Measurements from ENCODE around the gene GMDS. TPM values are rescaled to one million over a fixed set of nuclear protein-coding genes. Genes with fewer than 3 reads are reported as not detected.

The GMDS gene
- total and polyA plus RNA-seq, 2 experiments from 2014 or later = 3.0 to 12.6 TPM

DNA sequence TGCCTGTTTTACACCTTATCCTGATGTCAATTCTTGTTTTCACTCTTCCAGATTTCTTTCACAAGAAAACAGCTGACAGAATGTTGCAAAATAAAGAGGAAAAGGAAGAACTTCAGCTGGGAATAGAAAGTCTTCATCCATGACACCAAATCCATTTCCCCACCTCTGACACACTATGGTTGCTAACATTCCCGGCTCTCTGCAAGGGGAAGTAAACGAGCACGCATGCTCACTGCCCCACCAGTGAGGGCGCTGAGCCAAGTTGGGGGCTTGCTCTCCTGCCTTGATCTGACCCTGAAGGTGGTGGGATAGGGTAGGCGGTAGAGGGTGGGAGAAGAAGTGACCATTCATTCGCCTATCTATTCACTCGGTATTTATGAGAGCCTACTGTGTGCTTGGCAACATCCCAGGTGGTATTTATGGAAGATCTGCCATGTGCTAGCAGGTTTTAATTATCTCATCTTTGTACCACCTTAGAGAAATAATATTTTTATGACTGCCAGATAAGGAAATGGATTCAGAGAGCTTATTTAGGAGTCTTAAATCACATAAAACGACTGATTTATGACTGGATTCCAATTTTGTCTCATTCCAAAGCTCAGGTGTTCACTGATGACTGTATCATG is 429.5 kb downstream of the GMDS start:
- Histone ChIP-seq H3K9me3 (ENCODE audit: low read depth) (no peaks in the 10 kb centered on the region), H3K4me2 (ENCODE audit: unreplicated experiment) (no peak overlapping the region), H3K79me2 (ENCODE audit: insufficient read depth) (no peaks in the 10 kb centered on the region), H2AFZ (no peak overlapping the region), H3K9ac (no peak overlapping the region), H3K36me3 (ENCODE audit: low read depth) (no peaks in the 10 kb centered on the region), H3K9me2 (ENCODE audit: insufficient read depth) (no peaks in the 10 kb centered on the region), H4K20me1 (ENCODE audit: insufficient read depth) (no peaks in the 10 kb centered on the region), H3K27ac (no peak overlapping the region), H3K4me3 (no peak overlapping the region), H3K27me3 (replicated peaks; ENCODE audit: insufficient read depth) (no peaks in the 10 kb centered on the region), H3F3A (ENCODE audit: insufficient read depth) (0 out of 2 replicates have a peak, but pooled peaks cover 8% of the 10 kb centered on the region), H3K4me1 (ENCODE audit: insufficient read depth) (peaks cover 22% of the 10 kb centered on the region)
- WGBS, 2 experiments (ENCODE audit: low coverage in 1 of 2, low lambda C conversion rate in 2 of 2, missing lambda C conversion rate in 2 of 2) = 92 to 96% methylated on average over 8 of the region's 8 CpGs
- in situ Hi-C loops (cut with MboI) = no loop called here
- no peak for DNase-seq
- TF ChIP-seq EZH2phosphoT487 (IDR thresholded peaks at IDR 0.05; ENCODE audit: insufficient read depth, low read depth) = no peak
- no peak for TF ChIP-seq EZH2 (IDR thresholded peaks at IDR 0.05; ENCODE audit: insufficient read depth, poor library complexity, severe bottlenecking)

DNA sequence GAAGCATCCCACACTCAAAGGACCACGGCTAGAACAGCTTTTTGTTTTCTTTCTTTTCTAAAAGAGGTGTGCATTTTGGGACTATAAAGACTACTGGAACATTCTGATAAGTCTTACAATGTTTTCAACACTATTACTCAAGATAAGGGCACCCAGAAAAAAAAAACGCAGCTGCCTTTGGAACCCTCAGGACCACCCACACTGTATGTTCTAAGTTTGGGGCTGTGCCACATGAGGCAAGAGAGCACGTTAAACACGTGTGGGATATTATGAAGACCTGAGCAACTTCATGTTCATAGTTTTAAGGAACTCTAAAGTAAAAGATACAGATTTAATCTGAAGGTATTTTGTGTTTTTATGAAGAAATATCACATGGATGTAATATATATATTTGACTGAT is 431.1 kb downstream of the GMDS start:
- TF ChIP-seq EZH2phosphoT487 (IDR thresholded peaks at IDR 0.05; ENCODE audit: insufficient read depth, low read depth) (no peak), EZH2 (IDR thresholded peaks at IDR 0.05; ENCODE audit: insufficient read depth, poor library complexity, severe bottlenecking) (no peak)
- DNase-seq = no peak
- Histone ChIP-seq H3K9ac (no peak overlapping the region), H3K27ac (no peak overlapping the region), H3K4me2 (ENCODE audit: unreplicated experiment) (no peak overlapping the region), H3F3A (ENCODE audit: insufficient read depth) (0 out of 2 replicates have a peak, but pooled peaks cover 8% of the 10 kb centered on the region), H3K4me1 (ENCODE audit: insufficient read depth) (peaks cover 10% of the 10 kb centered on the region), H3K79me2 (ENCODE audit: insufficient read depth) (no peaks in the 10 kb centered on the region), H3K27me3 (replicated peaks; ENCODE audit: insufficient read depth) (no peaks in the 10 kb centered on the region), H2AFZ (no peak overlapping the region), H3K4me3 (no peak overlapping the region), H3K9me2 (ENCODE audit: insufficient read depth) (no peaks in the 10 kb centered on the region), H4K20me1 (ENCODE audit: insufficient read depth) (no peaks in the 10 kb centered on the region), H3K36me3 (ENCODE audit: low read depth) (no peaks in the 10 kb centered on the region), H3K9me3 (ENCODE audit: low read depth) (no peaks in the 10 kb centered on the region)
- in situ Hi-C loops (cut with MboI) = no loop called here
- WGBS, 2 experiments (ENCODE audit: low coverage in 1 of 2, low lambda C conversion rate in 2 of 2, missing lambda C conversion rate in 2 of 2) = 33 to 44% methylated on average over 4 of the region's 4 CpGs

DNA sequence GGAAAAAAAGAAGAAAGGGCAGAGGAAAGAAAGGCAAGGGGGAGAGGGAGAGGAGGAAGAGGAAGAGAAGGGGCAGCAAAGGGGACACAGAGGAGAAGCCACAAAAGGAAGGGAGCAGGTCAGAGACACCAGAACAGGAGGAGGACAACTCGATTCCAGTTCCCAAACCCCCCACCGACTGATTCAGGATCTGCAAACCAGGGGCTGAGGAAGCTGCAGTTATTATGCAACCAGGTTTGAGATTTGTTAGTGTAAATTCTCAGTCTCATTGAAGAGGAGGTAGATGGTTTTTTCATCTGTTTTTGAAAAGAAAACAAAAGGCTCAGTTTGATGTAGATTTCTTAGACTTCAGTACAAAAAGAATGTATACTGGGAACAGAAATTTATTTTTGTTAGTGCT is 432.9 kb downstream of the GMDS start:
- no peak overlapping the region for H3K9ac ChIP-seq
- no peak overlapping the region for H3K4me3 ChIP-seq
- 0 out of 2 replicates have a peak, but pooled peaks cover 5% of the 10 kb centered on the region for H3F3A ChIP-seq (ENCODE audit: insufficient read depth)
- no peaks in the 10 kb centered on the region for H3K9me3 ChIP-seq (ENCODE audit: low read depth)
- H3K79me2 ChIP-seq (ENCODE audit: insufficient read depth) = no peaks in the 10 kb centered on the region
- no peak for DNase-seq
- H3K27me3 ChIP-seq (replicated peaks; ENCODE audit: insufficient read depth) = no peaks in the 10 kb centered on the region
- H2AFZ ChIP-seq = no peak overlapping the region
- no peaks in the 10 kb centered on the region for H3K9me2 ChIP-seq (ENCODE audit: insufficient read depth)
- H3K4me1 ChIP-seq (ENCODE audit: insufficient read depth) = peaks cover 10% of the 10 kb centered on the region
- H3K4me2 ChIP-seq (ENCODE audit: unreplicated experiment) = no peak overlapping the region
- H3K36me3 ChIP-seq (ENCODE audit: low read depth) = no peaks in the 10 kb centered on the region
- no peak overlapping the region for H3K27ac ChIP-seq
- no peaks in the 10 kb centered on the region for H4K20me1 ChIP-seq (ENCODE audit: insufficient read depth)
- no peak for TF ChIP-seq EZH2phosphoT487 (IDR thresholded peaks at IDR 0.05; ENCODE audit: insufficient read depth, low read depth)
- TF ChIP-seq EZH2 (IDR thresholded peaks at IDR 0.05; ENCODE audit: insufficient read depth, poor library complexity, severe bottlenecking) = no peak
- WGBS, 2 experiments (ENCODE audit: low coverage in 1 of 2, low lambda C conversion rate in 2 of 2, missing lambda C conversion rate in 2 of 2) = 97 to 98% methylated on average over 2 of the region's 2 CpGs
- in situ Hi-C loops (cut with MboI) = no loop called here

DNA sequence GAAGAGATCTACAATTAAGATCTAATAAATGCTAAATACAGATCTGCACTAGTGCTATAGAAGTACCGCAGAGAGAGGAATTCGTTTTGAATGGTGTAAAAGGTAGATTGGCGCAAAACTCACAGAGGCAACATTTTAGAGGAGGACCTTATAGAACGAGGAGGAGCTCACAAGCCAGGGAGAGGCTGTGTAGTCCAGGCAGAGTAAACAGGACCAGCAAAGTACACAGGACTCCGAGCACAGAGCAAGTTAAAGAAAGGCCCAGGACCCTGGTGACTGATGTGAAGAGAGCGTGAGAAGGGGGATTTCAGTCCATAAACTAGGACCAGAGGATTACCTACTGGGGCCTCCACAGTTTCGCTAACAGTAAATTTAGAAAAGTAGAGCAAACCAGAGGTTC is 433.4 kb downstream of the GMDS start:
- 0 out of 2 replicates have a peak, but pooled peaks cover under 1% of the 10 kb centered on the region for H3F3A ChIP-seq (ENCODE audit: insufficient read depth)
- no peak for TF ChIP-seq EZH2phosphoT487 (IDR thresholded peaks at IDR 0.05; ENCODE audit: insufficient read depth, low read depth)
- TF ChIP-seq EZH2 (IDR thresholded peaks at IDR 0.05; ENCODE audit: insufficient read depth, poor library complexity, severe bottlenecking) = no peak
- WGBS, 2 experiments (ENCODE audit: low coverage in 1 of 2, low lambda C conversion rate in 2 of 2, missing lambda C conversion rate in 2 of 2) = 95 to 98% methylated on average over 7 of the region's 7 CpGs
- H3K36me3 ChIP-seq (ENCODE audit: low read depth) = no peaks in the 10 kb centered on the region
- DNase-seq = no peak
- H3K4me2 ChIP-seq (ENCODE audit: unreplicated experiment) = no peak overlapping the region
- no peaks in the 10 kb centered on the region for H4K20me1 ChIP-seq (ENCODE audit: insufficient read depth)
- peaks cover 6% of the 10 kb centered on the region for H3K4me1 ChIP-seq (ENCODE audit: insufficient read depth)
- in situ Hi-C loops (cut with MboI) = no loop called here
- no peak overlapping the region for H2AFZ ChIP-seq
- no peaks in the 10 kb centered on the region for H3K79me2 ChIP-seq (ENCODE audit: insufficient read depth)
- no peak overlapping the region for H3K27ac ChIP-seq
- no peaks in the 10 kb centered on the region for H3K27me3 ChIP-seq (replicated peaks; ENCODE audit: insufficient read depth)
- H3K9me2 ChIP-seq (ENCODE audit: insufficient read depth) = no peaks in the 10 kb centered on the region
- no peak overlapping the region for H3K9ac ChIP-seq
- no peaks in the 10 kb centered on the region for H3K9me3 ChIP-seq (ENCODE audit: low read depth)
- no peak overlapping the region for H3K4me3 ChIP-seq
